Neural cell (in vitro differentiated cells): ENCODE measurements around the gene NDUFS2. TPM values are rescaled to one million over a fixed set of nuclear protein-coding genes. Genes with fewer than 3 reads are reported as not detected.

Source experiments
- H2AFZ ChIP-seq: fragments of 200-600, 300-800 bp; sonication (generic), shearing (Covaris generic); 2 replicates; pipeline ENCODE4 v1.6.0; 2014; ENCODE audit warnings: low read depth, mild to moderate bottlenecking, antibody characterized with exemption, low read length, moderate library complexity
- H3F3A ChIP-seq: fragments of 200-600 bp; shearing (Covaris generic); 2 replicates; pipeline ENCODE4 v1.6.1; 2016; ENCODE audit warnings: mild to moderate bottlenecking, moderate library complexity, mixed read lengths, antibody characterized with exemption, low read length; ENCODE audit not compliant: insufficient read depth, poor library complexity, severe bottlenecking
- H3K27ac ChIP-seq: fragments of 200-600, 300-800 bp; sonication (generic), shearing (Covaris generic); 2 replicates; pipeline ENCODE4 v1.5.1; 2014; ENCODE audit warnings: mild to moderate bottlenecking, low read length, moderate library complexity
- H3K27me3 ChIP-seq: fragments of 300-800, 200-600 bp; sonication (generic), shearing (Covaris generic); 2 replicates; pipeline ENCODE4 v1.6.0; 2014; ENCODE audit warnings: mild to moderate bottlenecking, low read depth, low read length, moderate library complexity; ENCODE audit not compliant: insufficient read depth
- H3K36me3 ChIP-seq: fragments of 300-800, 200-600 bp; sonication (generic), shearing (Covaris generic); 2 replicates; pipeline ENCODE4 v1.5.1; 2014; ENCODE audit warnings: mild to moderate bottlenecking, antibody characterized with exemption, low read length, moderate library complexity; ENCODE audit not compliant: insufficient read depth
- H3K4me2 ChIP-seq: fragments of 300-800, 200-600 bp; sonication (generic), shearing (Covaris generic); 2 replicates; pipeline ENCODE4 v1.6.0; 2014; ENCODE audit warnings: mild to moderate bottlenecking, low read length
- H3K4me3 ChIP-seq: fragments of 300-800, 200-600 bp; sonication (generic), shearing (Covaris generic); 2 replicates; pipeline ENCODE4 v1.5.1; 2014; ENCODE audit warnings: mild to moderate bottlenecking, low read length, moderate library complexity
- H3K79me2 ChIP-seq: fragments of 200-600 bp; shearing (Covaris generic); replicated peaks from 2 replicates; pipeline ENCODE4 v1.6.0; 2014; ENCODE audit warnings: mild to moderate bottlenecking, low read length, moderate library complexity; ENCODE audit not compliant: insufficient read depth
- H3K9ac ChIP-seq: fragments of 300-800, 200-600 bp; sonication (generic), shearing (Covaris generic); 2 replicates; pipeline ENCODE4 v1.6.1; 2016; ENCODE audit warnings: mild to moderate bottlenecking, low read length, mixed read lengths
- H3K9me2 ChIP-seq: fragments of 200-600 bp; shearing (Covaris generic); 2 replicates; pipeline ENCODE4 v1.6.1; 2016; ENCODE audit warnings: mild to moderate bottlenecking, low read length, mixed read lengths; ENCODE audit not compliant: insufficient read depth
- H3K9me3 ChIP-seq: fragments of 200-600, 300-800 bp; sonication (generic), shearing (Covaris generic); 2 replicates; pipeline ENCODE4 v1.6.1; 2016; ENCODE audit warnings: mild to moderate bottlenecking, mixed run types, low read length, moderate library complexity, mixed read lengths
- H4K20me1 ChIP-seq: fragments of 200-600 bp; shearing (Covaris generic); 2 replicates; pipeline ENCODE4 v1.6.1; 2016; ENCODE audit warnings: mild to moderate bottlenecking, mixed run types; ENCODE audit not compliant: insufficient read depth
- CTCF ChIP-seq: fragments of 450-650 bp; IDR thresholded peaks from 2 replicates; pipeline ENCODE4 v1.5.1; 2014; ENCODE audit warnings: antibody characterized with exemption, mild to moderate bottlenecking, moderate library complexity; ENCODE audit not compliant: poor library complexity, severe bottlenecking
- EP300 ChIP-seq: fragments of 450-650 bp; conservative IDR thresholded peaks from 2 replicates; pipeline ENCODE4 v1.6.1; 2014; ENCODE audit warnings: antibody characterized with exemption, mild to moderate bottlenecking, moderate library complexity; ENCODE audit not compliant: poor library complexity, severe bottlenecking
- EZH2 ChIP-seq: fragments of 200-600, 300-800 bp; shearing (Covaris generic), sonication (generic); IDR thresholded peaks from 2 replicates; pipeline ENCODE4 v1.6.1; 2014; ENCODE audit warnings: antibody characterized with exemption, low read length, borderline replicate concordance, mild to moderate bottlenecking; ENCODE audit not compliant: insufficient read depth, poor library complexity, severe bottlenecking
- MXI1 ChIP-seq: fragments of 450-650 bp; conservative IDR thresholded peaks from 2 replicates; pipeline ENCODE4 v1.6.1; 2014; ENCODE audit warnings: antibody characterized with exemption, mild to moderate bottlenecking; ENCODE audit not compliant: poor library complexity, severe bottlenecking
- POLR2AphosphoS5 ChIP-seq: IDR thresholded peaks from 2 replicates; pipeline ENCODE4 v1.6.1; 2012
- RAD21 ChIP-seq: fragments of 450-650 bp; conservative IDR thresholded peaks from 2 replicates; pipeline ENCODE4 v1.6.1; 2014; ENCODE audit warnings: antibody characterized with exemption, mild to moderate bottlenecking, moderate library complexity
- REST ChIP-seq: IDR thresholded peaks from 2 replicates; pipeline ENCODE4 v1.6.1; 2012; ENCODE audit warnings: borderline replicate concordance
- SMC3 ChIP-seq: fragments of 450-650 bp; conservative IDR thresholded peaks from 2 replicates; pipeline ENCODE4 v1.6.1; 2014; ENCODE audit warnings: antibody characterized with exemption, mild to moderate bottlenecking, moderate library complexity; ENCODE audit not compliant: poor library complexity
- TAF1 ChIP-seq: IDR thresholded peaks from 2 replicates; pipeline ENCODE4 v1.6.1; 2012; ENCODE audit warnings: low read depth
- polyA plus RNA-seq: library from polyadenylated mRNA; depleted of rRNA; stranded (reverse); fragments of >200 nt; gene quantifications from 2 replicates; pipeline ENCODE4 v1.2.3, GENCODE V29; 2014

NDUFS2 gene
- polyA plus RNA-seq, 1 donor from 2014 or later: 166 TPM

GRCh38 chr1:161199506-161200139 is 2.5 kb upstream of the NDUFS2 start:
- Histone ChIP-seq H2AFZ (no peak overlapping the region), H3K4me2 (no peak overlapping the region), H3K4me3 (no peak overlapping the region), H3K27me3 (no peaks in the 10 kb centered on the region), H3K9me3 (no peaks in the 10 kb centered on the region), H3K27ac (no peak overlapping the region), H3K9me2 (no peaks in the 10 kb centered on the region), H3K36me3 (peaks cover 7% of the 10 kb centered on the region), H3K9ac (no peak overlapping the region), H4K20me1 (no peaks in the 10 kb centered on the region), H3K79me2 (peaks cover 22% of the 10 kb centered on the region), H3F3A (no peaks in the 10 kb centered on the region)
- TF ChIP-seq SMC3 (no peak), RAD21 (no peak), REST (no peak), TAF1 (no peak), CTCF (no peak), POLR2AphosphoS5 (no peak), MXI1 (no peak), EZH2 (no peak), EP300 (no peak)

- Histone ChIP-seq H3K36me3 (peaks cover 7% of the 10 kb centered on the region), H3K4me2 (no peak overlapping the region), H3K9ac (no peak overlapping the region), H3K79me2 (peaks cover 22% of the 10 kb centered on the region), H3K4me3 (no peak overlapping the region), H3K9me2 (no peaks in the 10 kb centered on the region), H2AFZ (no peak overlapping the region), H3F3A (no peaks in the 10 kb centered on the region), H3K27ac (no peak overlapping the region), H3K9me3 (no peaks in the 10 kb centered on the region), H4K20me1 (no peaks in the 10 kb centered on the region), H3K27me3 (no peaks in the 10 kb centered on the region)
- TF ChIP-seq RAD21 (no peak), SMC3 (no peak), MXI1 (no peak), EZH2 (no peak), POLR2AphosphoS5 (no peak), CTCF (no peak)
Measured at GRCh38 chr1:161200421-161200991, 1.7 kb upstream of the NDUFS2 start.
